Urinary bladder (tissue), 4 donors: ENCODE results near the gene ATF6B. TPM values are rescaled to one million over a fixed set of nuclear protein-coding genes. Genes with fewer than 3 reads are reported as not detected.

Source experiments
- DNase-seq: peaks from one replicate; pipeline ENCODE4 v3.0.0-alpha.2; 2015; ENCODE audit errors: extremely low spot score
- H3K27ac ChIP-seq: one replicate; pipeline ENCODE4 v1.5.1; 2013; ENCODE audit warnings: low read depth, mild to moderate bottlenecking, moderate library complexity
- H3K36me3 ChIP-seq: one replicate; pipeline ENCODE4 v1.6.1; 2013; ENCODE audit warnings: mild to moderate bottlenecking, moderate library complexity; ENCODE audit not compliant: insufficient read depth
- H3K4me1 ChIP-seq: one replicate; pipeline ENCODE4 v1.6.1; 2013; ENCODE audit warnings: mild to moderate bottlenecking, moderate library complexity; ENCODE audit not compliant: insufficient read depth
- H3K4me3 ChIP-seq: one replicate; pipeline ENCODE4 v1.5.1; 2013; ENCODE audit warnings: low read depth, low read length
- WGBS: extraction: QIAGEN DNeasy Blood & Tissue Kit; methylation state at CpG from one replicate; pipeline ENCODE4 v1.1.7; 2013; 5-methylcytosine and 5-hydroxymethylcytosine counted together
- polyA plus RNA-seq: library from polyadenylated mRNA; stranded (reverse); fragments of 200-250 nt; gene quantifications from one replicate; pipeline ENCODE4 v1.2.3, GENCODE V29; 2013
- total RNA-seq: library from RNA; depleted of rRNA; stranded (reverse); fragments of >200 nt; gene quantifications from one replicate; pipeline ENCODE4 v1.2.3, GENCODE V29; 2014
- donor health status: healthy with polysubstance abuse.
- donor health status: healthy.

ATF6B gene
- total and polyA plus RNA-seq, 2 donors, result 28.8 to 68.3 TPM

DNA sequence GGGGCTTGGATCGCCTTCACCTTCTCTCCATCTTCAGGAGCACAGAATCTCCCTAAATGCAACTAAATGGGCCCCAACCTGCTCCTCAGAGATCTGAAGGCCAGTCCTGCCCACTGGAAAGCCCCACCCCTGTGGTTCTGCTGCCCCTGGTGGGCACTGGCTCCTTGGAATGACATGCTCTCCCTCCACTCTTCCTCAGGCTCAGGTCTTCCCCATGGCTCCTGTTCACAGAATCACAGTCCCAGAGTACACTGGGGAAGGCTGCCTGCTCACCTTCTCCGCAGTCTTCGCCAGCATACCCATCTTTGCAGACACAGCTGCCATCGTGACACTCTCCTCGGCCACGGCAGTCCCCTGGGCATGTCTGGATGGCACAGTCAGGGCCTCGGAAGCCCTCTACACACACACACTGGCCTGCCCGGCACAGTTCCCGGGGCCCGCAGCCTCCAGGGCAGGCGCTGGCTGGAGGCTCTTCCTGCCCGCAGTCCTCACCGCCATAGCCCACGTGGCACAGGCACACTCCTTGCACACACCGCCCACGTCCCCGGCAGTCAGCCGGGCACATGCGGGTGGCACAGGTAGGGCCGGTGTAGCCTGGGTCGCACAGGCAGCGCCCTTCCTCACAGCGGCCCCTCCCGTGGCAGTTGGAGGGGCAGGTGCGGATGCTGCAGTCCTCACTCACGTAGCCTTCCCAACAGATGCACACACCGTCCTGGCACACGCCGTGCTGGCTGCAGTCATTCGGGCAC is 32.5 kb downstream of the ATF6B start:
- H3K4me1 ChIP-seq, result no peaks in the 10 kb centered on the region
- DNase-seq, result no peak
- H3K4me3 ChIP-seq, result no peak overlapping the region
- WGBS, result 85% methylated on average over 30 of the region's 30 CpGs
- no peak overlapping the region for H3K27ac ChIP-seq
- H3K36me3 ChIP-seq, result no peaks in the 10 kb centered on the region

DNA sequence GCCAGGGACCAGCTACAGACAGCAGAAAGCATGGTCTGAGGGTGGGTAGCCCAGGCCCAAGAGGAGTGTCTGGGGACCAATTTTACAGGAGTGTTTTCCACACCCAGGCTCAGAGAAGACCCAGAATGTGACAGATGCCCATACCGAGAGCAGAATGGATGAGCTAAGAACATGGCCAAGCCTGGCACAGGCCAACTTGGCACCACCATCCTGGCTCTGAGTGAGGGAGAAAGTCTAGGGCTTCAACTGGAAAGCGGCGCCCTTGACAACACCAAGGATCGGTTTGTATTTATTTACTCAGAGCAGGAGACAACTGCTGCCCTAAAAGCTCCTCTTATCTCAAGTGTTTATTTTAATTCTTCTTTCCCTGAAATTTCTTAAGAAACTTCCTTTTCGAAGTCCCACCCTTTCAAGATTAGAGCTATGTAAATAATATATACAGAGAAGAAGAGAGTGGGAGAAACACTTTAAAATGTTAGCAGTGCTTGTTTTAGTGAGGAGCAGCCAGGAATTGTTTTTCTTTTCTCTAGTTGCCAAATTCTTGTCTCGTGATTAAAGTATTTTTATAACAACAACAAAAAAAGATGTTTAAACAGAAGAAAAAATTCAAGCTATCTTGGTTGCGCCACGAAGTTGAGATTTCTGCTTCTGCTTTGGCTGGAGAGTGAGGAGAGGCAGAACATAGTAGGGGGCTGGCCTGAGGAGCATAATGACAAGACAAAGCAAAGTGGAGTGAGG is 35.1 kb downstream of the ATF6B start:
- peak; percentile 37 for DNase-seq
- Histone ChIP-seq H3K4me3 (no peak overlapping the region), H3K27ac (no peak overlapping the region), H3K4me1 (no peaks in the 10 kb centered on the region), H3K36me3 (no peaks in the 10 kb centered on the region)
- 19% methylated on average over 8 of the region's 8 CpGs for WGBS

DNA sequence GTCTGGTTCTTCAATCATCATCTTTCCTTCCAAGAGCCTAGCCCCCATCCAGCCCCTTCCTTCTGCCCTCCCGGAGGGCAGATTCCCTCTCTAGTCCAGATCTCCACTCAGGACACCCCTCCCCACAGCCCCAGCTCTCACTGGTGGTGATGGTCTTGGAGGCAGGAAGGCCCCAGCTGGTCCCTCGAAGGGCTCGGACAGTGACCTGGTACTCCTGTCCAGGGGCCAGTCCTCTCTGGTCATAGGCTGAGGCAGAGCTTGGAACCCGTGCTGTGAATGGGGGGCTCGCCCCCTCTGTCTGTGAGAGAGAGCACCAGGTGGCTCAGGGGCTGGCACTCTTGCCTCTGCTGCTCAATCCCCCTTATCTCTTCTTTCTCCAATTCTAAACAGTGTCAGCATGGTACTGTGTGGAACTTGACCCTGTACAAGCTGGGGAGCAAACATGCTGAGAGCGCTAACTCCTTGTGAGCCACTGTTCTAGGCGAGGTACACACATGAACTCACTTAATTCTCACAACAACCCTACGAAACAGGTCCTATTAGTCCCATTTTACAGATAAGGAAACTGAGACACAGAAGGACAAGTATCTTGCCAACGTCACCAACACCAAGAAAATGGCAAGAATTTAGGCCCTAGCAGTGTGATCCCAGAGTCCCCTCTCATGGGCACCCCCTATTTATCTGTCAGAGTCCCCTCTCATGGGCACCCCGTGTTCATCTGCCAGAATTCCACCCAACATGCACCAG is 38.8 kb downstream of the ATF6B start:
- Histone ChIP-seq H3K4me3 (no peak overlapping the region), H3K4me1 (no peaks in the 10 kb centered on the region), H3K36me3 (no peaks in the 10 kb centered on the region), H3K27ac (no peak overlapping the region)
- WGBS, result 86% methylated on average over 10 of the region's 10 CpGs
- DNase-seq, result no peak

- H3K4me3 ChIP-seq, result no peak overlapping the region
- 94% methylated on average over 14 of the region's 14 CpGs for WGBS
- no peak for DNase-seq
These were observed 39.5 kb downstream of the ATF6B start for GRCh38 chr6:32088487-32089049.

DNA sequence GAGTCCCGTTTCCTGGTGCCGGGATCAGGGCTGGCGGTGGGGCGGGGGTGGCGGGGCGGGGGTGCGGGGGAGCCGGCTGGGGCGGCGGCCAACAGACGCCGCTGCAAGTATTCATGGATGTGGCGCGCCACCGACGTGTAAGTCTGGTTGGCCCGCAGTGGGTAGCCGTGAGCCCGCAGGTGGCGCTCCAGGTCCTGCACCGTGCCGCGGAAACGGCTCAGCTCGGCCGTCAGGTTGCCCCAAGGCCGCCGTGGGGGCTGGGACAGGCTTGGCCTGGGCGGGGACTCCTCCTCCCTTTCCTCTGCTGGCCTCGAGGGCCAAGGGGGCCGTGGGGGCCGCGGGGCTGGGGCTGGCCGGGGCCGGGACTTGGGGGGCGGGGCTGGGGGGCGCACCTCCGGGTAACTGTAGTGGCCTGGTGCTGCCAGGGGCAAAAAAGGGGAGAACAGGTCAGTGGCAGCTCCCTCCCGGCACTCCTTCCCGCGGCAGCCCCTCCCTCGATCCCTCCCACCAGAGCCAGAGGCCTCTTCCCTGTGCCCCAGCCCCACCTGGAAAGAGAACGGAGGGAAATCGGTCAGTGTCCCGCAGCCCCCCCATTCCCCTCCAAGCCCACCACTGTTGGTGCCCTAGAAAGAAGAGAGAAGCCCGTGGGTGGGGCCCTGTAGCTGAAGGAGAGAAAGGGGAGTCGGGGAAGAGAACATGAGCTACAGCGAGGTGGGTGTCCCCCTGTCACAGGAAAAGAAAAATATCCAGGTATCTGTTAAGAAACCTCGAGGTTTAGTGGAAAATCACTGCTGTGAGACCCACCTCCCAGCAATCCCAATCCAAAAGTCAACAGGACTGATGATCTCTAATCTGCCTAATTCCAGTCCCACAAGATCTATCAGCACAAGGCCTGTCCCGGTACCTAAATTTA is 40.2 kb downstream of the ATF6B start:
- Histone ChIP-seq H3K4me1 (no peaks in the 10 kb centered on the region), H3K27ac (peak overlapping the region; percentile 63), H3K36me3 (no peaks in the 10 kb centered on the region), H3K4me3 (peak overlapping the region; percentile 10)
- DNase-seq, result no peak
- WGBS, result 16% methylated on average over 50 of the region's 50 CpGs

More at GRCh38 chr6:32088487-32089049, 39.5 kb downstream of the ATF6B start:
- no peaks in the 10 kb centered on the region for H3K36me3 ChIP-seq
- H3K27ac ChIP-seq, result no peak overlapping the region
- no peaks in the 10 kb centered on the region for H3K4me1 ChIP-seq

- H3K36me3 ChIP-seq, result no peaks in the 10 kb centered on the region
- peak overlapping the region; percentile 10 for H3K4me3 ChIP-seq
- no peak overlapping the region for H3K27ac ChIP-seq
- no peaks in the 10 kb centered on the region for H3K4me1 ChIP-seq
- 31% methylated on average over 45 of the region's 45 CpGs for WGBS
- no peak for DNase-seq
These were observed 41.1 kb downstream of the ATF6B start for GRCh38 chr6:32086661-32087573.

DNA sequence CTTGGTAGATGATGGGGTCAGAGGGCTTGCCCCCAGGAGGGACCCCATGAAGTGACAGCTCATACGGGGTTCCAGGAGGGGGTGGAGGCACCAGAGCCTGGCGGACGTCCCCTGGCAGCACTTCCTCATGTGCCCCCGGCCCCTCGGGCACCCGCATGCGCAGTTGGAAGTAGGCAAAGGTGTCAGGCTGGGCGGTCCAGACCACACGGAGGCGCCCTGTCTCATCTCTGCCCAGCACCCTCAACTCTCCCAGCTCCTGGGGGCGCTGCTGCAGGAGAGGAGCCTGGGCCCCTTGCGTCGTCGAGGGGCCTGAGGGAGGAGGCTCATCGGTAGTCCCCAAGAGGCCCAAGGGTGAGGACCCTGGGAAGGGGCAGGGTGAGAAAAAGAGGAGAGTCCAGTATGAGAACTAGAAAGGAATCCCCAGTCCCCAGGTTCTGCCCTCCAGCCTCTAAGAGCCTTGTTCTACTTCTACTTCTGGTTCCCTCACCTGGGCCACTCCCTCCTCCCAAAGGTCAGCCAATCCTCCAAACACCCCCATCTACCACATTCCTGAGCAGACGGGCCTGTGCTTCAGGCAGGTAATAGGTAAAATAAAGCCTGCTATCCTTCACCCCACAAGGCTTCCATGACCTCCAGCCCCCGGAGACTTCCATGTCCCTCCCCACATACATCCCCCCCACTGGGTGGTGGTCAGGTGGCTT is 42.1 kb downstream of the ATF6B start:
- no peaks in the 10 kb centered on the region for H3K36me3 ChIP-seq
- H3K4me1 ChIP-seq, result no peaks in the 10 kb centered on the region
- DNase-seq, result no peak
- no peak overlapping the region for H3K4me3 ChIP-seq
- WGBS, result 87% methylated on average over 17 of the region's 17 CpGs
- H3K27ac ChIP-seq, result no peak overlapping the region

DNA sequence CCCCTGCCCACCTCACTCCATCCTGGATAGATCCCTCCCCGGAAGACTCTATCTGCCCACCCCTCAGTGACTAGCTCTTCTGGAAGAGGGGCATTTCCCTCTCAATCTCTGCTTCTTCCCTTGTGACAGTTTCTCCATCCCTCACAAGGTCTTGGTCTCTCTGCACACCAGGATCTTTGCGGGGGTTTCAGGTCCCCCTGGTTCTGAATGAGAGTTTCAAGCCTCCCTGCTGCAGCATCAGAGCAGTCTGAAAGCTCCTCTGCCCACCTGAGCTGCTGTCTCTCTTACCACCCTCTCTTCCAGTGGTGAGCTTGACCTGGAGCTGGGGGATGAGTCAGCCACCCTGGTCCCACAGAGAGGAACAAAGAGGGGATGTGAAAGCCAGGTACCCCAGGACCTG is 43.3 kb downstream of the ATF6B start:
- no peak overlapping the region for H3K27ac ChIP-seq
- no peaks in the 10 kb centered on the region for H3K36me3 ChIP-seq
- no peaks in the 10 kb centered on the region for H3K4me1 ChIP-seq
- DNase-seq, result no peak
- no peak overlapping the region for H3K4me3 ChIP-seq
- WGBS, result 98% methylated on average over 2 of the region's 2 CpGs

- 94% methylated on average over 22 of the region's 22 CpGs for WGBS
- Histone ChIP-seq H3K4me3 (no peak overlapping the region), H3K4me1 (no peaks in the 10 kb centered on the region), H3K27ac (no peak overlapping the region), H3K36me3 (no peaks in the 10 kb centered on the region)
- no peak for DNase-seq
These were observed 44.0 kb downstream of the ATF6B start for GRCh38 chr6:32083812-32084768.

- DNase-seq, result no peak
- no peak overlapping the region for H3K4me3 ChIP-seq
- WGBS, result 69% methylated on average over 9 of the region's 9 CpGs
- H3K4me1 ChIP-seq, result no peaks in the 10 kb centered on the region
- H3K36me3 ChIP-seq, result no peaks in the 10 kb centered on the region
- H3K27ac ChIP-seq, result no peak overlapping the region
These were observed 45.1 kb downstream of the ATF6B start for GRCh38 chr6:32082935-32083334.

- Histone ChIP-seq H3K4me1 (no peaks in the 10 kb centered on the region), H3K27ac (no peak overlapping the region), H3K4me3 (no peak overlapping the region), H3K36me3 (no peaks in the 10 kb centered on the region)
- WGBS, result 56% methylated on average over 6 of the region's 6 CpGs
- DNase-seq, result no peak
These were observed 45.6 kb downstream of the ATF6B start for GRCh38 chr6:32082478-32082877.
